K562 (cell line): ENCODE measurements around the gene PTGER3. TPM values are rescaled to one million over a fixed set of nuclear protein-coding genes. Genes with fewer than 3 reads are reported as not detected.

ENCODE experiments used
- ATAC-seq: fragments of 200-7000 bp; cut with Tn5 transposase; 3 replicates; pipeline ENCODE4 v1.9.1; 2020; ENCODE audit warnings: moderate library complexity
- BruUV-seq: library from RNA; stranded (reverse); fragments of 400-500 nt; replicated peaks from 2 replicates; lab custom pipeline; 2021; lab: Mats Ljungman, UMichigan
- CTCF ChIA-PET: fragments of 300-600 bp; formaldehyde crosslinking; extraction: SDS; loops from one replicate; lab custom pipeline; 2021; ENCODE audit warnings: low intra/inter-chr PET ratio; lab: Yijun Ruan, JAX
- POLR2A ChIA-PET: fragments of 300-600, 350-650 bp; sonication (Branson Sonifier 250); formaldehyde crosslinking; extraction: SDS; loops from one replicate; lab custom pipeline; 2021; ENCODE audit warnings: antibody characterized with exemption, inconsistent platforms; lab: Yijun Ruan, JAX
- DNase-seq, 4 experiments: peaks; one replicate each; pipeline versions ENCODE4 v3.0.0 to v3.0.0-alpha.2; 2011 to 2018; ENCODE audit warnings: low spot score in 3 of 4, mixed read lengths in 3 of 4; ENCODE audit errors: extremely low read depth in 1 of 4
- FAIRE-seq: peaks from 2 replicates; lab custom pipeline; 2011; peaks lifted over from hg19 to GRCh38; lab: Jason Lieb, UNC
- H2AFZ ChIP-seq: 2 replicates; pipeline ENCODE4 v1.6.0; 2011; ENCODE audit warnings: low read depth, low read length, control low read depth, inconsistent platforms
- H3K27ac ChIP-seq: fragments of 200-600 bp; 3 replicates; pipeline ENCODE4 v1.8.0; 2011; ENCODE audit warnings: low read depth, mild to moderate bottlenecking, control low read depth, inconsistent platforms, low read length, moderate library complexity, mixed read lengths; ENCODE audit errors: extremely low read depth
- H3K27me3 ChIP-seq, 2 experiments: fragments of 300-600 bp in 1 of 2; 2 replicates in 1 of 2; 3 replicates in 1 of 2; pipeline versions ENCODE4 v1.6.0 to v1.8.0; 2011; ENCODE audit warnings: inconsistent platforms in 2 of 2, low read length in 2 of 2, mild to moderate bottlenecking in 1 of 2, mixed read lengths in 1 of 2, moderate library complexity in 1 of 2; ENCODE audit not compliant: control insufficient read depth in 2 of 2, insufficient read depth in 2 of 2
- H3K36me3 ChIP-seq: fragments of 300-600 bp; 3 replicates; pipeline ENCODE4 v1.8.0; 2011; ENCODE audit warnings: mild to moderate bottlenecking, low read length, inconsistent platforms; ENCODE audit not compliant: control insufficient read depth, insufficient read depth
- H3K4me1 ChIP-seq, 2 experiments: fragments of 200-600 bp in 1 of 2; replicated peaks in 1 of 2; 2 replicates in 1 of 2; 3 replicates in 1 of 2; pipeline versions ENCODE4 v1.5.1 to v1.8.0; 2011; ENCODE audit warnings: inconsistent platforms in 2 of 2, low read length in 2 of 2, mild to moderate bottlenecking in 1 of 2, mixed read lengths in 1 of 2, moderate library complexity in 1 of 2; ENCODE audit not compliant: control insufficient read depth in 2 of 2, insufficient read depth in 2 of 2
- H3K4me2 ChIP-seq: 2 replicates; pipeline ENCODE4 v1.6.1; 2011; ENCODE audit warnings: low read length, control low read depth, inconsistent platforms, mixed read lengths; ENCODE audit not compliant: insufficient read depth
- H3K4me3 ChIP-seq: fragments of 200-600 bp; sonication (generic), shearing (Covaris generic); 2 replicates; pipeline ENCODE4 v1.5.1; 2016; ENCODE audit warnings: control low read depth, inconsistent platforms
- H3K79me2 ChIP-seq: fragments of 200-600 bp; 3 replicates; pipeline ENCODE4 v1.8.0; 2011; ENCODE audit warnings: low read length, inconsistent platforms; ENCODE audit not compliant: control insufficient read depth, insufficient read depth
- H3K9ac ChIP-seq, 2 experiments: 2 replicates each; pipeline versions ENCODE4 v1.6.0 to v1.6.1; 2011; ENCODE audit warnings: low read depth in 2 of 2, low read length in 2 of 2, control low read depth in 1 of 2, inconsistent platforms in 1 of 2, mild to moderate bottlenecking in 1 of 2, mixed read lengths in 1 of 2; ENCODE audit not compliant: insufficient read depth in 1 of 2
- H3K9me1 ChIP-seq: one replicate; pipeline ENCODE4 v1.6.0; 2011; ENCODE audit warnings: inconsistent platforms, mild to moderate bottlenecking, low read length, moderate library complexity; ENCODE audit not compliant: control insufficient read depth, insufficient read depth
- H3K9me3 ChIP-seq: replicated peaks from 2 replicates; pipeline ENCODE4 v1.5.1; 2011; ENCODE audit warnings: low read depth, low read length, inconsistent platforms; ENCODE audit not compliant: control insufficient read depth, insufficient read depth
- H4K20me1 ChIP-seq: replicated peaks from 2 replicates; pipeline ENCODE4 v1.6.1; 2011; ENCODE audit warnings: low read length, inconsistent platforms, mixed read lengths; ENCODE audit not compliant: control insufficient read depth, insufficient read depth
- CBFA2T2 ChIP-seq: fragments of 450-650 bp; conservative IDR thresholded peaks from 2 replicates; pipeline ENCODE4 v1.6.1; 2017; ENCODE audit warnings: mild to moderate bottlenecking
- KDM5B ChIP-seq: fragments of 200-600 bp; sonication (generic); IDR thresholded peaks from 2 replicates; pipeline ENCODE4 v1.6.1; 2012; ENCODE audit warnings: low read depth, mild to moderate bottlenecking, moderate library complexity, low read length, control low read depth, inconsistent platforms; ENCODE audit not compliant: insufficient replicate concordance
- LEF1 ChIP-seq: fragments of 450-650 bp; IDR thresholded peaks from 2 replicates; pipeline ENCODE4 v1.6.1; 2016; ENCODE audit warnings: mild to moderate bottlenecking
- MEIS2 ChIP-seq: fragments of 450-650 bp; IDR thresholded peaks from 2 replicates; pipeline ENCODE4 v1.6.1; 2014; ENCODE audit warnings: mild to moderate bottlenecking; ENCODE audit not compliant: partially characterized antibody
- PBX2 ChIP-seq, 2 experiments: IDR thresholded peaks in 1 of 2; conservative IDR thresholded peaks in 1 of 2; 2 replicates each; pipeline ENCODE4 v1.6.1; 2016; ENCODE audit warnings: low read depth in 2 of 2, mild to moderate bottlenecking in 1 of 2, missing compliant biosample characterization in 1 of 2, missing genetic modification characterization in 1 of 2, moderate library complexity in 1 of 2
- PHF8 ChIP-seq: fragments of 200-600 bp; sonication (generic); IDR thresholded peaks from 2 replicates; pipeline ENCODE4 v1.6.1; 2012; ENCODE audit warnings: mixed run types, mild to moderate bottlenecking, inconsistent platforms, low read length, moderate library complexity, borderline replicate concordance
- TRIM24 ChIP-seq, 2 experiments: fragments of 450-650 bp; IDR thresholded peaks; 2 replicates each; pipeline ENCODE4 v1.6.1; 2016
- YY1 ChIP-seq, 3 experiments: IDR thresholded peaks; 2 replicates each; pipeline ENCODE4 v1.6.1; 2011; ENCODE audit warnings: low read length in 2 of 3, mild to moderate bottlenecking in 2 of 3, moderate library complexity in 2 of 3, borderline replicate concordance in 1 of 3, control low read depth in 1 of 3, low read depth in 1 of 3; ENCODE audit not compliant: insufficient read depth in 3 of 3, insufficient replicate concordance in 2 of 3, control insufficient read depth in 1 of 3, insufficient read length in 1 of 3; ENCODE audit errors: extremely low read depth in 1 of 3
- ZFX ChIP-seq: sonication (generic); formaldehyde crosslinking; IDR thresholded peaks from 2 replicates; pipeline ENCODE4 v1.8.0; 2022; ENCODE audit warnings: mild to moderate bottlenecking, missing genetic modification reagents, moderate library complexity
- ZNF311 ChIP-seq: fragments of 250-450 bp; sonication (Bioruptor Pico); IDR thresholded peaks from 2 replicates; pipeline ENCODE4 v1.4.0; 2020; ENCODE audit warnings: mild to moderate bottlenecking, moderate library complexity
- WGBS: fragments of 100-300 bp; shearing (Covaris generic); methylation state at CpG from one replicate; pipeline ENCODE4 v1.1.6; 2016; ENCODE audit warnings: low coverage, mixed read lengths; ENCODE audit not compliant: insufficient coverage; ENCODE audit errors: missing lambda C conversion rate; 5-methylcytosine and 5-hydroxymethylcytosine counted together
- in situ Hi-C: fragments of 300-500 bp; cut with MboI; formaldehyde crosslinking; loops from 4 replicates; pipeline ENCODE4 v1.15.0; 2018; ENCODE audit warnings: inconsistent platforms, mixed read lengths
- intact Hi-C: fragments of 100-400 bp; cut with micrococcal nuclease; formaldehyde crosslinking; loops from 2 replicates; pipeline ENCODE4 v1.14.2; 2022
- polyA plus RNA-seq, 8 experiments: library from polyadenylated mRNA; depleted of rRNA in 4 of 8; stranded (reverse) in 5 of 8; unstranded in 3 of 8; fragments of >200 nt; fragmentation: Nextera tagmentation in 2 of 8; fragmentation: Illumina TruSeq in 1 of 8; extraction: Ambion mirVana in 2 of 8; extraction: Trizol in 1 of 8; gene quantifications; 2 replicates each; pipeline versions ENCODE4 v1.2.1 to v1.2.3, GENCODE V29; 2011 to 2014; ENCODE audit warnings: inconsistent platforms in 1 of 8, missing spikeins in 1 of 8
- total RNA-seq, 7 experiments: library from RNA; depleted of rRNA in 6 of 7; stranded (reverse); fragments of >200 nt in 6 of 7; fragmentation: Illumina TruSeq in 2 of 7; extraction: Trizol in 2 of 7; gene quantifications; 2 replicates each; pipeline versions ENCODE4 v1.2.1 to v1.2.3, GENCODE V29; 2011 to 2021; ENCODE audit warnings: low replicate concordance in 1 of 7
- TF ChIP-seq, protein P1 (sequence below): sonication (generic); formaldehyde crosslinking; IDR thresholded peaks from 2 replicates; pipeline ENCODE4 v1.8.0; 2022; ENCODE audit warnings: mild to moderate bottlenecking, missing genetic modification reagents
- TF ChIP-seq, protein P2 (sequence below): fragments of 450-650 bp; IDR thresholded peaks from 2 replicates; pipeline ENCODE4 v1.6.1; 2017; ENCODE audit warnings: antibody characterized with exemption, mild to moderate bottlenecking

Gene PTGER3
- total and polyA plus RNA-seq, 9 of the 15 experiments (the other 6 are each of a cell fraction or from before 2014, with no cell fraction given), result 3.8 to 28.5 (median 14.2) TPM

DNA sequence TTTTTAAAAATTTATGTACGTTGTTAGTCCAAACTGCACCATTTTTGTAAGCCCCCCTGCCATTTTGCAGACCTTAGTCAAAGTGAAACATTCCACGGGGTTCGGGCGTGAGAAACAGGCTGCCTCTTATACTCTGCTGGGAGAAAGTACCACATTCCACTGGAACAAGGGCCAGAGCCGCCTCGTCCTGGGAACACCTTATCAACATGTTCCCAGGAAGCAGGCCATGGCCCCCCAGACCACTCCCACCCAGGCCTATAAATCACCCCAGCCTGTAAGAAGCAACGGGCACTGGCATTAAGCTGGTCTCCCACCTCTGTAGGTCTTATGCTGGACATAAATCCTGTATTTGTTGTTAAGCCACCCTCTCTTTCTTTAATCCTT is 34.1 kb upstream of the PTGER3 start:
- H3K4me2 ChIP-seq, result peak overlapping the region; percentile 90
- peak overlapping the region; percentile 68 for H3K4me3 ChIP-seq
- ATAC-seq (peak; percentile 56), FAIRE-seq (peak; percentile 54), DNase-seq (peak; percentile 22 to 63 (median 36))
- H3K27me3 ChIP-seq, result no peaks in the 10 kb centered on the region; a peak in 1 of 5 replicates
- H3K9me3 ChIP-seq, result no peaks in the 10 kb centered on the region
- H3K27ac ChIP-seq, result peak overlapping the region; percentile 89
- in situ Hi-C loops (no loop called here), intact Hi-C loops (loop anchor here (2.0 kb wide), 1 partner anchor 877 kb away; the partner anchor contains the start of gene LRRC40)
- no peaks in the 10 kb centered on the region; a peak in 2 of 5 replicates for H3K4me1 ChIP-seq
- H3K9me1 ChIP-seq, result no peaks in the 10 kb centered on the region
- peaks cover 26% of the 10 kb centered on the region; the same call in 2 of the 3 replicates for H3K36me3 ChIP-seq
- H3K79me2 ChIP-seq, result peaks cover 43% of the 10 kb centered on the region
- CTCF ChIA-PET, result no interaction called here
- TSS peak; percentile 96 for BruUV-seq
- no peaks in the 10 kb centered on the region; the same call in 1 of the 2 replicates for H4K20me1 ChIP-seq
- 1% methylated on average over 6 of the region's 7 CpGs for WGBS
- H3K9ac ChIP-seq, result peak overlapping the region; percentile 2 to 96; a peak in 3 of 4 replicates
- POLR2A ChIA-PET, result interaction anchor here (1.0 to 1.7 kb wide), 3 partner anchors 7 to 13 kb away, joined by 3 to 6 read pairs (median 4); no protein-coding TSS in a partner anchor
- peak overlapping the region; percentile 76 for H2AFZ ChIP-seq
- TF ChIP-seq MEIS2, result peak; percentile 91
- TF ChIP-seq, protein P1, sequence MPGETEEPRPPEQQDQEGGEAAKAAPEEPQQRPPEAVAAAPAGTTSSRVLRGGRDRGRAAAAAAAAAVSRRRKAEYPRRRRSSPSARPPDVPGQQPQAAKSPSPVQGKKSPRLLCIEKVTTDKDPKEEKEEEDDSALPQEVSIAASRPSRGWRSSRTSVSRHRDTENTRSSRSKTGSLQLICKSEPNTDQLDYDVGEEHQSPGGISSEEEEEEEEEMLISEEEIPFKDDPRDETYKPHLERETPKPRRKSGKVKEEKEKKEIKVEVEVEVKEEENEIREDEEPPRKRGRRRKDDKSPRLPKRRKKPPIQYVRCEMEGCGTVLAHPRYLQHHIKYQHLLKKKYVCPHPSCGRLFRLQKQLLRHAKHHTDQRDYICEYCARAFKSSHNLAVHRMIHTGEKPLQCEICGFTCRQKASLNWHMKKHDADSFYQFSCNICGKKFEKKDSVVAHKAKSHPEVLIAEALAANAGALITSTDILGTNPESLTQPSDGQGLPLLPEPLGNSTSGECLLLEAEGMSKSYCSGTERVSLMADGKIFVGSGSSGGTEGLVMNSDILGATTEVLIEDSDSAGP (CRISPR knock-in tag), result no peak
- TF ChIP-seq ZNF311 (CRISPR knock-in tag), result 0 out of 2 replicates have a peak, but pooled peaks have one; percentile 30
- no peak for TF ChIP-seq TRIM24 (IDR thresholded peaks at IDR 0.05)
- TF ChIP-seq, protein P2, sequence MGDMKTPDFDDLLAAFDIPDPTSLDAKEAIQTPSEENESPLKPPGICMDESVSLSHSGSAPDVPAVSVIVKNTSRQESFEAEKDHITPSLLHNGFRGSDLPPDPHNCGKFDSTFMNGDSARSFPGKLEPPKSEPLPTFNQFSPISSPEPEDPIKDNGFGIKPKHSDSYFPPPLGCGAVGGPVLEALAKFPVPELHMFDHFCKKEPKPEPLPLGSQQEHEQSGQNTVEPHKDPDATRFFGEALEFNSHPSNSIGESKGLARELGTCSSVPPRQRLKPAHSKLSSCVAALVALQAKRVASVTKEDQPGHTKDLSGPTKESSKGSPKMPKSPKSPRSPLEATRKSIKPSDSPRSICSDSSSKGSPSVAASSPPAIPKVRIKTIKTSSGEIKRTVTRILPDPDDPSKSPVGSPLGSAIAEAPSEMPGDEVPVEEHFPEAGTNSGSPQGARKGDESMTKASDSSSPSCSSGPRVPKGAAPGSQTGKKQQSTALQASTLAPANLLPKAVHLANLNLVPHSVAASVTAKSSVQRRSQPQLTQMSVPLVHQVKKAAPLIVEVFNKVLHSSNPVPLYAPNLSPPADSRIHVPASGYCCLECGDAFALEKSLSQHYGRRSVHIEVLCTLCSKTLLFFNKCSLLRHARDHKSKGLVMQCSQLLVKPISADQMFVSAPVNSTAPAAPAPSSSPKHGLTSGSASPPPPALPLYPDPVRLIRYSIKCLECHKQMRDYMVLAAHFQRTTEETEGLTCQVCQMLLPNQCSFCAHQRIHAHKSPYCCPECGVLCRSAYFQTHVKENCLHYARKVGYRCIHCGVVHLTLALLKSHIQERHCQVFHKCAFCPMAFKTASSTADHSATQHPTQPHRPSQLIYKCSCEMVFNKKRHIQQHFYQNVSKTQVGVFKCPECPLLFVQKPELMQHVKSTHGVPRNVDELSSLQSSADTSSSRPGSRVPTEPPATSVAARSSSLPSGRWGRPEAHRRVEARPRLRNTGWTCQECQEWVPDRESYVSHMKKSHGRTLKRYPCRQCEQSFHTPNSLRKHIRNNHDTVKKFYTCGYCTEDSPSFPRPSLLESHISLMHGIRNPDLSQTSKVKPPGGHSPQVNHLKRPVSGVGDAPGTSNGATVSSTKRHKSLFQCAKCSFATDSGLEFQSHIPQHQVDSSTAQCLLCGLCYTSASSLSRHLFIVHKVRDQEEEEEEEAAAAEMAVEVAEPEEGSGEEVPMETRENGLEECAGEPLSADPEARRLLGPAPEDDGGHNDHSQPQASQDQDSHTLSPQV, result 0 out of 2 replicates have a peak, but pooled peaks have one; percentile 24
- peak; percentile 4 for TF ChIP-seq KDM5B
- TF ChIP-seq PHF8, result peak; percentile 7; the same call in 1 of the 2 replicates
- TF ChIP-seq PBX2 (CRISPR knock-in tag; IDR thresholded peaks at IDR 0.05; ENCODE audit: low read depth), result no peak
- peak; percentile 85 for TF ChIP-seq PBX2 (tag; conservative IDR thresholded peaks at IDR 0.05; ENCODE audit: low read depth)
- 0 out of 2 replicates have a peak, but pooled peaks have one; percentile 21 for TF ChIP-seq LEF1
- TF ChIP-seq YY1 (IDR thresholded peaks at IDR 0.05; ENCODE audit: borderline replicate concordance in 1 of 3, control insufficient read depth in 1 of 3, extremely low read depth in 1 of 3, insufficient read depth in 3 of 3, insufficient read length in 1 of 3, insufficient replicate concordance in 2 of 3, low read depth in 1 of 3, low read length in 2 of 3), result peak in 1 of 3 experiments; percentile 62
- peak; percentile 45 for TF ChIP-seq ZFX
- TF ChIP-seq CBFA2T2, result no peak
